ENCODE results near the gene CACNA1I.

Gene CACNA1I

DNA sequence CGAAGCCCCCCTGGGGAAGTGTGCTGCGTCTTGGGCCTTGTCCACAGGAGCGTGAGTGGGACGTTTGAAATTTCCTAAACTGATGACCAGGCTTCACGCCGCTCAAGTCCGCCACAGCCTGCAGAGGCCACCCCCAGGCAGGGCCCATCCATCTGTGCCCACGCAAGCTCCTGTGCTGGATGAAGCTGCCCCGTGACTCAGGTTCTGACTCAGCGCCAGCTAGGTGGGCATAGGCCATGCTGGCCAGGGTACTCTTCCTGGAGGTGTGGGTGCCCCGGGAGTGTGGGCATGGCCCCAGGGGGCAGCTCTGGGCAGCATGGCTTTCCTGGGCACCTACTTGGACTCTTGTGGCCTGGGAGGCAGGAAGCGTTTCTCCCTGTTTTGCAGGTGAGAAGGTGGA lies 134.8 kb downstream of the CACNA1I start:
- no peak for DNase-seq

- DNase-seq: no peak
Measured at GRCh38 chr22:39706376-39707140, 136.0 kb downstream of the CACNA1I start.

DNA sequence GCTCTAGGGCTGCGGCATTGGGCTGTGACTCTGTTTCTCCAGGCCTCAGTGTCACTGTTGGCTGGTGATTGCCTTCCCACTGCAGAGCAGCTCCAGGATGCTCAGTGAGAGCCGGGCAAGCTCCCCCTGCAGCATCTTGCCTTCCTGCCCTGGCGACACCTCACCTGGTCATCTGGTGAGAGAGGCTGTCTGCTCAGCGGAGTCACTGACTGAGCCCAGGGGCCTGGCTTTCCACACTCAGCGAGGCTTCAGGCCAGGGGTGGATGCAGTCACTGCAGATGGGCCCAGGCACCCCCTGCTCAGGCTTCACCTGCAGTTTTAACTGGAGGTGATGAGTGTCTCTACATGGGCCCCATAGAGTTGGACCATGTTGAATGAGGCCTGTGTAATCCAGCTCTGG lies 136.8 kb downstream of the CACNA1I start:
- DNase-seq: no peak

DNA sequence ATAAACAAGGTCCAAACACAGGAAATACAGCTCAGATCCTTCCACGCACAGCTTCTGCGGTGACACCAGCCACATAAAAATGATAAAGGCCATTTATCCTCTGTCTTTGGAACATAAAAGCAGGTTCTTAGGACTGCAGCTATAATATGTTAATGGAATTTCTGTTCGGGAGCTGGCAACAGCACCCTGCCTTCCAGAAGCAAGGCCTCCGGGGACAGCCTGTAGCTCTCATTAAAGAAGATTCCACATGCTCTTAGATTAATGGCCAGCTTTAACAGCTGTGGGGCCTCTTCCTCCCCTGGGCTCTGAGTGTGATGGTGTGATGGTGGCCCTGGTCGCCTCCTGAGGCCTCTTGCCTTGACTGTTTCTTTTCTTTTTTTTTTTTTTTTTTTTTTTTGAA lies 137.3 kb downstream of the CACNA1I start:
- DNase-seq: no peak

- no peak for DNase-seq
Measured at GRCh38 chr22:39710380-39711150, 140.0 kb downstream of the CACNA1I start.

DNA sequence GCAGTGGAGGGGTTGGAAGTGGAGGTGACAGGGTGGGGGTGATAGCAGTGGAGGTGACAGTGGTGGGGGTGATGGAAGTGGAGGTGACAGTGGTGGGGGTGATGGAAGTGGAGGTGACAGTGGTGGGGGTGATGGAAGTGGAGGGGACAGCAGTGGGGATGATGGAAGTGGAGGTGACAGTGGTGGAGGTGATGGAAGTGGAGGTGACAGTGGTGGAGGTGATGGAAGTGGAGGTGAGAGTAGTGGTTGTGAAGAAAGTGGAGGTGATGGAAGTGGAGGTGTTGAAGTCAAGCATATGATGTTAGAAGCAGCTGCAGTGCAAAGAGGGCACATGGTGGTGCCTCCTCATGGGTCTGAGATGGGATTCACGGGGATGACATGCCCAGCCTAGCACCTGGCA lies 141.5 kb downstream of the CACNA1I start:
- no peak for DNase-seq

GRCh38 chr22:39712751-39713525 lies 142.4 kb downstream of the CACNA1I start:
- no peak for DNase-seq

DNA sequence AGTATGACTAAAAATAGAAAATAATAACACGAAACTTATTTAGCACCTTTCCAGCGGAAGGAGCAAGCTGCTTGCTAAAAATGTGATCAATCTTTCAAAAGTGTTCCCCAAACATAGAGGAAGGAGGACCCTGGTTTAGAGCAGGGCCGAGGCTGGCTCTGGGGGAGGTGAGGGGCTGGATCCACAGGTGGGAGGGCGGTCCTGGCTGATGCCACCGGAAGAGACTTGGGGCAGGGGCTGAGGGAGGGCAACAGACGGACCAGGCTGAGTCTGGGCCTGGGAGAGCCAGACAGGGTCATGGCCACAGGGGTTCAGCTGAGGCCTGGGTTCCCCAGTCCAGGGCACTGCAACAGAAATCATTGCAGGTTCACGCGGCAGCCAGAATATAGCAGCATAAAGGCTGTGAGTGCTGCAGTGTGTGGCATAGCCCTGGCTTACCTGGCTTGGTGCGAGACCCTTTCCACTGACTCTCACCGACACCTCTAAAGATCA lies 143.3 kb downstream of the CACNA1I start:
- no peak for DNase-seq

GRCh38 chr22:39714321-39714720 lies 143.8 kb downstream of the CACNA1I start:
- no peak for DNase-seq

DNA sequence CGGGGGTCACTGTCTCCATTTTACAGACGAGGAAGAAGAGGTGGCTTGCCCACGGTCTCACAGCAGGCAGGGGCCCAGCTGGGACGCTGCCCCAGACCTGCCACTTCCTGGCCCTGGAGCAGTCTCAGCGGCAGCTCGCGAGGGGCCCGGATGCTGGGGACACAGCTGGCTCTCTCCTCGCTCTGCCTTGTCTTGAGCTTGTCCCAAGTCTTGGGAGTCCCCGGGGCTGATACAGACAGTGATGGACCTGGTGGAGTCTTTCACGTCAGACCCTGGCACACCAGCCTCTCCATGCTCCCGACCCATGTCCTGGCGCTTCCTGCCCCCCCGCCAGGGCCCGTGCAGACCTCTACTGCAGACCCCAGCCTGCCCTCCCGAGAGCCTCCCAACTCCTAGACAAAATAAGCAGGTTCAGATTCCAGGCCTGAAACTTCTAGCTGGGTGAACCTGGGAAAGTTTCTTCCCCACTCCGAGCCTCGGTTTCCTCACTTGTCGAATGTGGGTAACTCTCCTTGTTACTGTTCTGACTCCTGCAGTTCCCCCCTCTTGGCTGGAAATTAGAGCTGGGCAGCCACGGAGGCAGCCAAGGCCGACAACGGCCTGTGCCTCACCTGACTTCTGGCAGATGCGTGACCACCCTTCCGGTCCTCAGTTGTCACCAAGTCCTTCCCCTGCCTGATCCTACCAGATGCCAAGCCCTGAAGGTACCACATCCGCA lies 145.4 kb downstream of the CACNA1I start:
- no peak for DNase-seq

GRCh38 chr22:39716534-39716933 lies 146.0 kb downstream of the CACNA1I start:
- no peak for DNase-seq

- DNase-seq: no peak
Measured at GRCh38 chr22:39717099-39717498, 146.5 kb downstream of the CACNA1I start.

GRCh38 chr22:39718206-39718605 lies 147.7 kb downstream of the CACNA1I start:
- no peak for DNase-seq

GRCh38 chr22:39718921-39719475 lies 148.4 kb downstream of the CACNA1I start:
- no peak for DNase-seq

DNA sequence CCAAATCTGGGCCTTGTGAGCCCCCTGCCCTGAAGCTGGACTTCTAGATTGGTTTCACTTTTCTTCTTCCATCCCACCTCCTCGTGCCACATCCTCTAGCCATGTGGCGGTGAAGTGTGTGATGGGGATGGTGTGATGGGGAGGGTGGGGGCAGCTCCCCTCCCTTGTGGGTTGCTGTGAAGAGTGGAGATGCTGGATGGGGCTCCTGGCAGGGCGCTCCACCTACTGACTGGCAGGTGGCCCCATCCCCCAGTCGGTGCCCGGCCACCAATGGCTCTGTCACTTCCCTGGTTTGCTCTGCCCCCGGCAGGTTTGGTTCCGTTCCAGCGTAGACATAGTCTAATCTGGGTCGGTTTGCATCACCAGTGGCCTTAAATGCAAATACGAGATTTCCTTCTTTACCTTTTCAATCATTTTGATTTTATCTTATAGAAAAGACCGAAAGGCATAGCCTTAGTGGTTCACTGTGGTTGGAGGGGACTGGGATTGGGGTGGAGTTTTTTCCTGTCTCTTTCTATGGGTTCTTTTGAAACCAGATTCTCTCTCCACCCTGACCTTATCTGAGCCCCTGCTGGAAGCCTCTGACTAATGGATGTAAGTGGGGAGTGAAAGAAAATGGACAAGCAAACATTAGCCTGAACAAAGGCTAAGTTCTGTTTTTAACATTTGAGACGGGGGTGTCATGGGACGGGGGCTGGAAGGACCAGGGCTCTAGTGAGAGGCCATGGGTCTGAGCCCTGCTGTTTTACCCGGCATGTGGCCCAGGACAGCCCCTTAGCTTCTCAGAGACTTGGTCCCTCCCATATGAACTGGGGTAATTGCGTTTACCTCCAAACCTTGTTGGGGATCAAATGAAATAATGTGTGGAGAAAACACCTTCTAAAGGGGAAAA lies 149.3 kb downstream of the CACNA1I start:
- no peak for DNase-seq

GRCh38 chr22:39721206-39722031 lies 150.9 kb downstream of the CACNA1I start:
- no peak for DNase-seq

- DNase-seq: no peak
Measured at GRCh38 chr22:39722032-39722325, 151.4 kb downstream of the CACNA1I start.

GRCh38 chr22:39722501-39722900 lies 151.9 kb downstream of the CACNA1I start:
- DNase-seq: no peak

GRCh38 chr22:39723463-39723862 lies 152.9 kb downstream of the CACNA1I start:
- no peak for DNase-seq

DNA sequence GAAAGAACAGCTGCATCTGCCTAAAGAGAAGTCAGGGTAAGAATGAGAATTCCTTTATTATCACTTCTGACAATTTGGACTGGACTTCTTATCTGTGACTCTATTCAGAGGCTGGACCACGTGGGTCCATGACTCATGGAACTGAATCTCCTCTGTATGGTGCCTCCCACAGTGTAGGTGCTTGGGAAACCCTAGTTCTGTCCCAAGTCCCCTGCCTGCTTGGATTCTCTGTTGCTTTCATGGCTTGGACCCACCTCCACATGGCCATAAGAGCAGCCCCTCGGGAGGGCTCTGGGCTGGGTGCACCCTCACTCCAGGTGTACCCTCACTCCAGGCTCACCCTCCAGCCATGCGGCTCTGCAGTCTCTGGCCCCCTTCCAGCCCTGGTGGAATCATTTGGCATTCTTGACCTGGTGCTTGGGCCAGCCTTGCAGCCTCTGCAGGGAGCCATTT lies 153.4 kb downstream of the CACNA1I start:
- no peak for DNase-seq

DNA sequence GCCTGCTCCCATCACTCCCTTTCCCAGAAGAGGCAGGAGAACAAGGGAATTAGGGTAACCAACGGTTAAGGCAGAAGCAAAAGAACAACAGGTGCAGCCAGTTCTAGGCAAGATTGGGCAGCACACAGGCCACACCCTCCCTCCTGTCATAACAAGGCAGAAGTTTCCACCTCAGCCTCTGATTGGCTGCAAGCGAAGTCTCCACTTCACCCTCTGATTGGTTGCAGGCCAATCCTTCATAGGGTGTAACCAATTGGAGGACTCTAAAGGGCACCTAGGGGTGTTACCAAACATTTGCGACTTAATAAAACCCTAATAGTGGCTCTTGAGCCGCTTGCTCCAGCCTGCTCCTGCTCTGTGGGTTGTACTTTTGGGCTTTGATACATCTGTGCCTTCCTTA lies 153.8 kb downstream of the CACNA1I start:
- no peak for DNase-seq
